Measurements from ENCODE around the gene MFRP.

Gene MFRP

GRCh38 chr11:119373059-119373920 is 26.8 kb upstream of the MFRP start:
- DNase-seq (ENCODE audit: extremely low read depth in 1 of 2, low read depth in 1 of 2), result no peak

- no peak for DNase-seq (ENCODE audit: extremely low read depth in 1 of 2, low read depth in 1 of 2)
Measured at GRCh38 chr11:119372260-119373058, 26.0 kb upstream of the MFRP start.

DNA sequence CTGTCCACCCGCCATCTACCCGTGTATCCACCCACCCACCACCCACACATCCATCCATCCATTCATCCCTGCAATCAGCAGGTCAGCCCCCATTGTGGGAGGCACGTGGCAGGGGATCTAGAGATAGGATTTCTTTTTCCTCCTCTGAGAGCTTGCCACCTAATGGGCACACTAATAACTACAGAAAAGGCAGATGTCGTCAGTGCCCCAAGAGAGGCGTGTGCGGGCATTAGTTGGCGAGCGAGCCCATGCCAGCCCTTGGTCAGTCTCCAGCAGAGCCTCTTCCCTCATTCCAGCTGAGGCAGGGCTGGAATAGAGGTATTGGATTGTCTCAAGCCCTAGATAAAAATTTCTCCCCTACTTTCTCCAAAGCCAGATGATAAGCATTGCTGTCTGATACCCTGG is 25.3 kb upstream of the MFRP start:
- DNase-seq (ENCODE audit: extremely low read depth in 1 of 2, low read depth in 1 of 2), result no peak

DNA sequence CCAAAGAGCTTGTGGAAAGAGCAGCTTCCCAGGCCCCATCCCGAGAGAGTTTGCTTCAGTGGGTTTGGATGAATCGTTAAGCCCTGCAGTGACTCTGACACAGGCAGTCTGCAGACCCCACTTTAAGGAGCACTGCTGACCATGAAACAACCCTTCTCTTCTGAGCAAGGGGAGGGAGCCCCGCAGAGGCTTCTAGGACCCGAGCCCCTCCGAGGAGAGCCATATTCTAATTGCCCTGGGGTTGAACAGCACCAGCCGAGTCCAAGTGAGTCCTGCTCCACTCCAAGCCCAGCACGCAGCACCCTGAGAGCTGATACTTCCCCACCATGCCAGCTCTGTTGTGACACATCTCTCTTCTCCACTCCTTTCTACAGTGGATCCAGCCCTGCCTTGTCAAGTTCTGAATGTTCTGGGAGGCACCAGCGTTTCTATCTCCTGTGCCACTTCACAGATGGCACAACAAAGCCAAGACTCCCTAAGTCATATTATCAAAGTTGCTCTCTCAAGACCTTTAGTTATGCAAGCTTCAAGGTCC is 24.6 kb upstream of the MFRP start:
- DNase-seq (ENCODE audit: extremely low read depth in 1 of 2, low read depth in 1 of 2), result no peak

DNA sequence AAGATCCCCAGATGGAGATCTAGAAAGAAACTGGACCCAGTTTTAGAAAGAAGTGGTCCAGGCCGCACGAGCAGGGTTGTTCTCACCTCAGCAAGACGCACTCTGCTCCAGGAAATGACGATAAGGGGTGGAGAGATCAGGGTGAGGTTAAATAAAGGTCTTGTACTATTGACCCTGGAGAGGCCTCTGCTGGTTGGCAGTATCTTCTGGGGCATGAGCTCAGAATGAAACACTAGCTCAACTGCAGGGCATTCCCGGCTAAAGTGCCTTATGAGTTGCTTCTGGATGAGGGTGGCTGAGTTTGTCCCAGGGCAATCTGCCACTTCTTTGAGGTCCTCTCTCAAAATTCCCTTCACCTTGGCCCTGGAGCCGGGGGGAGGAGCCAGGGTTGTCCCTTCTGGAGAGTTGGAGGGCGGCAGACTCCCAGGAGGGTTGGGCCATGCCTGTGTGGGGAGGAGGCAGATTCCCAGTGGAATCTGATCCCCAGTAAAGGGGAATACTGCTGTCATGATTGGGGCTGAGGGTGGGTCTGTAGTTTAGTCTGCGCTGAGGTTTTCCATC is 24.1 kb upstream of the MFRP start:
- DNase-seq (ENCODE audit: extremely low read depth in 1 of 2, low read depth in 1 of 2), result no peak

DNA sequence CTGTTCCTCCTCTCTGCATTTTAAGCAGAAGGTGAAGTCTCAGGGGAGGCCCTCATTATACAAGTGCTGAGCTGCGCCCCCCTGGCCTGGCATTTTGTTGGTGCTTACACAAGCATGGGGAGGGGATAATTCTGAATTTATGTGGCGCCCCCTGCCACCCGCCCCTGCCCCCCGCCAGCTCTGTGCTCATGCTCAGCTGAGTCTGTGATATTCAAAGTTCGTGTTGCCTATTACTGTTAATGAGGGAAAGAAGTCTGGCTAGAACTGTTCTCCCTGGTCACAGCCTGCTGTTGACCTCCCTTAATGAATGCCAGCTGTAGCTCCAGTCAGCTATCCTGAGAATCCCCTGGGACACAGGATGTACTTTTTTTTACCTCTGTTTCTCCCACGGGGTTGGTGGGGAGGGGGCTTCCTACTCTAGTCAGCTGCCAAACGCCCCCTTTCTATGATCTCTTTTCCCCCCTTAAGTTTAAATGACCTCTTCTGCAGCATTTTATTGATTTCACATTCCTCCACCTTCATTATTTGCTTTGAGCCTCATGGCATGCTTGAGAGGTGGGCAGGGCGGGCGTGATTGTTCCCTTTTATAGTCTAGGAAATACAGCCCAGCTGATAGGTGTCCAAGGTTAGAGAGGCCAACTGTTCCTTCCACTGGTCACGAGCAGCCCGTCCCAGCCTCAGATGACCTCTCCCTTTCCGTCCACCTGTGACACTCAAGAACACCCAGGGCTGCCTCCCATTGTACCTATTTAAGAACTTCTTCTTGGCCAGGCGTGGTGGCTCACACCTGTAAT is 22.8 kb upstream of the MFRP start:
- DNase-seq (ENCODE audit: extremely low read depth in 1 of 2, low read depth in 1 of 2), result no peak

DNA sequence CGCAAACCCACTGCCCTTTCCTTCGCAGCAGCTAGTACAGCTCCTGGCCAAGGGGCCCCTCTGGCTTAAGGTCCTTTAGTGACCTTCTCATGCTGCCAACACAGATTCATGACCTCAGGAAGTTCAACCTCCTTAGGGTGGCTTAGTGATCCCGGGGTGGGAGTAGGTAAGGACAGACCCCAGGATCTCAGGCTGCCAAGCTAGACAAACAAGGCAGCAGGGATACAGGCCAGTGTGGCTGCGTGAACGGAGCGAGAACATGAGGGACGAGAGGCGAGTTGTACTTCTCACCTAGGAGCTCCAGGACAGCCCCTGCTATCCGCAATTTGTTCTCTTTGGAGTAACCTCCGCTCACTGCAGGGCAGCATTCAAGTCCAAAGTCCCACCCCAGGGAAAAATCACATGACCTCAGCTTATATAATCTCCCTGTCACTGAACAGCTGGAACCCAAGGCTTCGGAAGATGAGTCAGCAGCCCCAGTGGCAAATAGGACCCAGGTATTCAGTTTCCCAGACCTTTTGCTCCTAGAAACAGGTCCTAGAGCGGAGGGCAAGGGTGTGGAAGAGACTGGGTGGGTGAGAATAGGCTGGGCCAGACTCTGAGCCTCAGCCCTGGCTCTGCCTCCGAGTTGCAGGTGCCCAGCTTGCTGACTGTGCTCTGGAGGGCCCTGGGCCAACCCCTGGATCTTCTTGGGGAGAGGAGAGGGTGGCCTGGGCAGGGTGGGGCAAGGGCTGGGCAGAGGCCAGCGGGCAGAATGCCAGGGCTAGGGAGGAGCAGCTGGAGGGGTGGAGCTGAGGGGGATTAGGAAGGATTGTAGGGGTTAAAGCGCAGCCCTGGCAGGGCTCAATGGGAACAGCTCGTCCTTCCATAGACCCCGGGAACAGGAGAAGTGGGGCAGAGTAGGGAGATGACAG is 21.9 kb upstream of the MFRP start:
- DNase-seq (ENCODE audit: extremely low read depth in 1 of 2, low read depth in 1 of 2), result no peak

- no peak for DNase-seq (ENCODE audit: extremely low read depth in 1 of 2, low read depth in 1 of 2)
Measured at GRCh38 chr11:119367661-119368120, 21.2 kb upstream of the MFRP start.

DNA sequence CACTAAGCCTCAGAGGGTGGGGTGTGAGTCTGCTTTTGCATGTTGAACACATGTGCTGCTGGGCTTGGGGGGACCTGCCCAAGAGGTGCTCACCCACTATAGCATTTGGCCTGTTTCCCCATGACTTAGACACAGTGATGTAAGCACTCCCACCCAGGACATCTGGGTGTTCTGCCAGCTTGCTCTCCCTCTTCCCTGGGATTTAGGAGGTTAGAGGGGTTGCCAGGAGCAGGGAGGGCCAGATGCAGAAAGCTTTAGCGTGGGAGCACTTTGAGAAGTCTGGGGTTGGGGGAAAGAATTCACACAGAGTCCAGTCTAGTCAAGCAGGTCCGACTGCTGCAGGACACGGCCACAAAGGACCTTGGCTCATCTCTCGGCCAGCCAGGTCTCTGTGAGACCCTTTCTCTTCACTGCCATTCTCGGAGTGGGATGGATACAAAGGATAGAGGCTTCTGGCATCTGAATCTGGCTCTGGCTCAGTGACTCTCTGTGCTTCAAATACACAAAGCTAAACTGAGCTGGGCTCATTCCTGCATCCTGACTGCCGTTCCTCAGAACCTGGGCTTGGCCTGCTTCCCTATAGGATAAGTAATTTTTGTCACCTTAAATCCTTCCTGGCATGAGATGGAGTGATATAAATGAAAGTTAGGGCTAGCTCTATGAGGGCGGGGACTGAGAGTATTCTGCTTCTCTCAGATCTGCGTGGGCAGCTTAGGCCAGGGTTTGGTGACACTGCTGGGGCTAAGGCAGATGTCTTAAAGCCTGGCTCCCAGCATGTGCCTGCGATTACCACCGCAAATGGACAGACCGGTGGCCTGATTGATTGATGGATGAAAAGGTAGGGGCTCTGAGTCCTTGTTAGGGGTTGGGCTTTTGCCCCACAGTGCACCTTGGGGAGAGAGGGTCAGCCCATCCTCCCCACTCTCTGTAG is 20.4 kb upstream of the MFRP start:
- no peak for DNase-seq (ENCODE audit: extremely low read depth in 1 of 2, low read depth in 1 of 2)

- no peak for DNase-seq (ENCODE audit: extremely low read depth in 1 of 2, low read depth in 1 of 2)
Measured at GRCh38 chr11:119365071-119365591, 18.6 kb upstream of the MFRP start.

- peak in 1 of 2 donors; percentile 46 for DNase-seq (ENCODE audit: extremely low read depth in 1 of 2, low read depth in 1 of 2)
Measured at GRCh38 chr11:119363851-119364590, 17.5 kb upstream of the MFRP start.

DNA sequence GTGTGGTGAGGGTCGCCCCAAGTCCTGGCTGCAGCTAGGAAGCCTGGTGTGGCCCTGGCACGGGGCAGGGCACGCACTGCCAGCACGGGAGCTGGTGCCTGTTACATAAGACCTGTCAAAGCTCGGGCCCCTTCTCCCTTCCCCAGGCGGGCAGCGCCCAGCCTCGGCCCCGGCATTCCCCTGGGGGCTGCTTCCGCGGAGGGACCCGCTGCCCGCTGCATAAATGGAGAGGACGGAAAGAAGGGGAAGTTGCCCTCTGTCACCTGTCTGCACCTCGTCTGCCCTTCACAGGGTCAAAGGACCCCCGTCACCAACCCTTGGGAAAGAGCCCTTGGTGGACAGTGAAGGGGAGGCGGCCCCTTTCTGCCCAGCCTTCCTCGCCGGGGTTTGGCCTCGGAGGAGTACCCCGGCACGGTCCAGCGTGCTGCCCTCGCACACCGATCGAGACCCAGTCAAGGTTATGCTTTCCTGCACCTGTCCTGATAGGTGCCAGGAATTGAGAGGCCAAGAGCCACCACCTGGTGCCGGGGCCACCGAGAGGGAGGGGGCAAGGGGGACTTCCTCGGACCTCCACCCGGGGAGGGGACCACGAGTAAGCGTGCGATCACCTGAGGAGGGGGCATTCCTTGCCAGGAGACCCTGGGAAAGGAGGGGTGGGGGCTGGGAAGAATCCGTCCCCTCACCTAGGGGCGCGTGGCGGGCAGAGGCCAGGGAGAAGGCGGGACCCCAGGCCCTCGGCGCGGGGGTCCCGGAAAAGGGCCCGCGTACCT is 16.8 kb upstream of the MFRP start:
- DNase-seq (ENCODE audit: extremely low read depth in 1 of 2, low read depth in 1 of 2), result no peak

DNA sequence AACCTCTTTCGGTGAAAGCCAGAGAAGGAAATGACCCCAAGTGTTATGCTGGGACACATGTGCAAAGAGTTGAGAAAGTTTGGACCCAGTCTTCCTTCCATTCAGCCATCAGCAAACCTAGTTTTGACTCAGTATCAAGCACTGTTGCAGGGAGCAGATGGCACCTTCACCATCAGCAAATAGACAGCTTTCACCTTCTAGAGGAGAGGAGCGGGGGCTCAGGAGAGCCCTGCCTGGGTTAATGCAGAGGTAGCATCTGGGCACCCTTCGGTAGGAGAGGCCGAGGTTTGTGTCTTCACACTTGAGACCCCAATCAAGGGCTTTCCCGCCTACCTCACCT is 16.2 kb upstream of the MFRP start:
- no peak for DNase-seq (ENCODE audit: extremely low read depth in 1 of 2, low read depth in 1 of 2)

- no peak for DNase-seq (ENCODE audit: extremely low read depth in 1 of 2, low read depth in 1 of 2)
Measured at GRCh38 chr11:119361941-119362725, 15.6 kb upstream of the MFRP start.

DNA sequence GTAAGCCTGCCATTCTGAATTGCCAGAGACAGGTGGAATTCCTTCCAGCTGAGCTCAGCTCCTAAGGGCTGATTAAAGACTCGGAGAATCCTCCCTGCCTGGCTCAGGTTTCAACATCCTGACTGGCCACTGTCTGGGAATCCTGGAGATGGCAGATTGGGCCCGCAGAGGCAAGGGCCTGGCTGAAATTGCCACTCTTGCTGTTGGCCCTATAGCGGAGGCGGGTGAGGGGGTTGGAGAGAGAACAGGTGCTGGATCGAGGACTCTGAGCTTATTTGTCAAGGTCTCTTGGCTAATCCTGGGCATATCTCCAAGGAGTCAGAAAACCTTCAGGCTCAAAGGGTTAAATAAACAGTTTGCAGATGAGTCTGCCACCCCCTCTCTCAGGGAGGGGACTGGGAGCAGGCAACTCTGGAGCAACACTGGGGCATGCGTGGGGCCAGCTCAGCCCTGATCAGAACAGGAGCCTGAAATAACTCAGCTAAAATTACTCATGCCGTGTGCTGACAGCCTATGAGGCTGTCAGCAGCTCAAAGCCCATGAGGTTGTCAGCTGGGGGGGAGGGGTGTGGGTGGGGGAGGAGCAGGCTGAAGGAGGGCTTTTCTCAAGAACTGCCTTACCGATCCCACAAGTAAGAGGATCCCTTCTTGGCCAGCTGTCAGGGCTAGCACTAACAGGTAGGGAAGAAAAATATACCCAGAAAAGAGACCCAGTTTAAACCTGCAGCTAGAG is 14.7 kb upstream of the MFRP start:
- no peak for DNase-seq (ENCODE audit: extremely low read depth in 1 of 2, low read depth in 1 of 2)

All from activated CD8-positive, alpha-beta memory T cell treated with anti-CD3 and anti-CD28 coated beads for 1 hour (primary cell).